Activated T-cell treated with anti-CD3 and anti-CD28 coated beads for 24 hours (primary cell): ENCODE data around the gene ZER1.
"Not testable (repeated sequence)": the region's sequence is repeated elsewhere in the genome, so short reads cannot be mapped to it uniquely, and the experiment has no call there.

ENCODE experiments used
- DNase-seq: peaks from one replicate; pipeline ENCODE4 v3.0.0-alpha.2; 2020; ENCODE audit warnings: low read depth

ZER1 gene

GRCh38 chr9:128771745-128772519 is at the start of gene ZER1:
Gene ZER1, minus strand, starts transcription at chr9:128771927. Its CDS starts 16,362 bp downstream, at chr9:128755565.
- peak; percentile 93 for DNase-seq

GRCh38 chr9:128820665-128821583 is 49.2 kb upstream of the ZER1 start:
- no peak for DNase-seq

DNA sequence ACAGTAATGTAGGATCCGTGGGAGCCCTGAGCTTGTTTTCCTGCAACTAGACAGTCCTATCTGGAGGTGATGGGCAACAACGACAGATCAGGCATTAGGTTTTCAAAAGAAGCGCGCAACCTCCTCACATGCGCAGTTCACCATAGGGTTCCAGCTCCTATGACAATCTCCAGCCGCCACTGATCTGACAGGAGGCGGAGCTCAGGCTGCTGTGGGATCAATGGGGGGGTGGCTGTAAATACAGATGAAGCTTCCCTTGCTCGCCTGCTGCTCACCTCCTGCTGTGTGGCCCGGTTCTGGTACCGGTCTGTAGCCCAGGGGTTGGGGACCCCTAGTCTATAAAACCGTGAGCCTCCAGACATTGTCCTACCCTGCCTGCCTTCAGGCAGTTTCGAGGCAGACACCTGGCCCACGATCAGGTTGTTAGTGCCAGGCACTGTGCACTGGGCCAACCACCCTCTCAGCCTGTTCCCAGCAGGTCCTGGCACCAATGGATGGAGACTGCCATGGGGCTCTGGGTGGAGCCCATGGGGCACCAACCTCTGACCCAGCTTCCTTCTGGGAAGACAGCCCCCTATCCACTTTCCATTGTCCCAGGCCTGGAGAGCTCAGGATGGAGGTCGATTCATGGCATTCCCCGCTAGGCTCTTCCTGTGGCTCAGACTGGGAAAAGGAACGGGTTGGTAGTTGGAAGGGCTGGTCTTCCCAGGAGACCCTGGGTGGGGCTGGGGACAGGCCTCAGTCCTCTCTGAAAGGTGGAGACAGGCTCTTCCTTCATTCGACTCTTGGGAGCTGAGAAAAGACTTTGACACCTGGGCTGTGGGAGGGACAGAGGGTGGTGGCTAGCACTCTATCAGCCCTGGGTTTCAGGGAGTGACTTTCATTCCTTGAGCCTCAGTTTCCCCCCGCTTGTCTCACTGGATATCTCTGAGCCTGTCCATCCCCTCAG is 48.3 kb upstream of the ZER1 start:
- DNase-seq = no peak

GRCh38 chr9:128818839-128819715 is 47.4 kb upstream of the ZER1 start:
- DNase-seq = peak; percentile 16

- DNase-seq = peak; percentile 98
Measured at GRCh38 chr9:128818099-128818838, 46.5 kb upstream of the ZER1 start, which contains the start of gene ENDOG. Gene ENDOG, plus strand, starts transcription at chr9:128818500. Its CDS starts 185 bp downstream, at chr9:128818685.

GRCh38 chr9:128810873-128811272 is 39.1 kb upstream of the ZER1 start:
- no peak for DNase-seq

GRCh38 chr9:128809831-128810230 is 38.1 kb upstream of the ZER1 start:
- no peak for DNase-seq

DNA sequence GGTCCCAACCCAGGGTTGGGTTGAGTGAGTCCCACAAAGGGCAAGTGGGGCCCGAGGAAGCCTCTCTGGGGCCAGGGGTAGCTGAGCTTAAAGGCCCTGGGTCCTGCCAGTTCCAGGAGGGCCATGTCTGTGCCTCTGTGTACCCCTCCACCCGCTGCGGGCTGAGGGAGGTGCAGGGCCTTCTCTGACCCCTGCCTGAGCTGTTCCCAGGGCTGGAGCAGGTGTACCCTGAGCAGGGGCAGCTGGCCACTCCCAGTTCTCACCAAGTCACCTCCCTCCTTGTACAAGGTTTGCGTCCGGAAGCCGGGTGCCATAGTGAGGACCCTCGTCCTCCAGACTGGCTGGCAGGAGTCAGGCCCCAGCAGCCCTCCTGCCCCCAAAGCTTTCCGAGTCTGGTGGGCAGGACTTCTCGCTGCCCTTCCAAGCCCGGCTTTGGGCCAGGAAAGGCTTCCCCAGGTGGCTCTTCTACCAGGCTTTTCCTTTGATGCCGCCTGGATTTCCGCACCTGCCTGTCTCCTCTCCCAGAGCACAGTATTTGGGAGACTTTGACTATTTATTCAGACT is 37.4 kb upstream of the ZER1 start:
- DNase-seq = no peak

GRCh38 chr9:128808543-128808942 is 36.8 kb upstream of the ZER1 start:
- no peak for DNase-seq

DNA sequence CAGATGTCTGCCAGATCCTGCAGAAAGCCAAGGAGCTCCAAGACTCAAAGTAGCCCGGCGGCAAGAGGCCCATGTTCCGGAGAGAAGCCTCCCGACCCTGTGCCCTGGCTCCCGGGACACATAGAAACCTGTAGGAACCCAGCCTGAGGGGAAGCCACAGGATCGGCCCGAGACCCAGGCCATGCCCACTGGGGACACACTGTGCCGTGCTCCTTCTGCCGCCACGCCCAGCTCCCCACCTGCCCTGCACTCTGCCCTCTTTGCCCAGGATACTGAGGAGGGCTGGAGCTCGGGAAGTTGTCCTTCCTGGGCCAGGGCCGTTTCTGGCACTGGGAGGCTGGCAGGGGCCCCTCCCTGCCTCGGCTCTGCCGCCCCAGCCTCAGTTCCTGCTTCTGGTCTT is 36.1 kb upstream of the ZER1 start:
- no peak for DNase-seq

GRCh38 chr9:128805661-128806060 is 33.9 kb upstream of the ZER1 start:
- DNase-seq = no peak

DNA sequence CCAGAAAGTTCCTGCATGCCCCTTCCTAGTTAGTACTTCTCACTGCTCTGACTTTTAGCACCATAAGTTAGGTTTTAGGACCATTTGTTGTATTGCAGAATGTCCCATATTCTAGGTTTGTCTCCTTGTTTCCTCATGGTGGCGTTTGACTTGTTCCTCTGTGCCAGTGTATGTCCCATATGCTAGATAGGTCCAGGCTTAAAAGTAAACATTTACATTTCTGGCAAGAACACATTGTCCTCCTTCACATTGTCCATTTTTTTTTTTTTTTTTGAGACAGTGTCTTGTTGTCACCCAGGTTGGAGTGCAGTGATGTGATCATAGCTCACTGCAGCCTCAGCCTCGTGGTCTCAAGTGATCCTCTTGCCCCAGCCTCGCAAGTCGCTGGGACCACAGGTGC is 30.8 kb upstream of the ZER1 start:
- DNase-seq = no peak

DNA sequence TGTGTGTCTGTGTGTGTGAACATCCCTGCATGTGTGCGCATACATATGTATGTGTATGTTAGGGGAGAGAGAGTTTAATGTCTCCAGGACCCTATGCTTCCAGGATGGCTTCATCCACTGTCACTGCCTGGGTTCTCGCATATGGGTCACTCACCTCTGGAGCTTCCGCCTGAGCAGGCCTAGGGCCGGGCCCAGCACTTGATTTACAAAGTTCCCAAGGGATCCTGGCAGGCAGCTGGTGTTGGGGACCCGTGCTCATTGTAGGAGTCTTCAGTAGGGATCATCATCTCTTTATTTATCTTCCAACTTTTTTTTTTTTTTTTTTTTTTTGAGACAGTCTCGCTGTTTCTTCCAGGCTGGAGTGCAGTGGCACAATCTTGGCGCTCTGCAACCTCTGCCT is 28.3 kb upstream of the ZER1 start:
- no peak for DNase-seq

- no peak for DNase-seq
Measured at GRCh38 chr9:128798896-128799295, 27.2 kb upstream of the ZER1 start.

GRCh38 chr9:128794961-128795360 is 23.2 kb upstream of the ZER1 start:
- not testable (repeated sequence) for DNase-seq

DNA sequence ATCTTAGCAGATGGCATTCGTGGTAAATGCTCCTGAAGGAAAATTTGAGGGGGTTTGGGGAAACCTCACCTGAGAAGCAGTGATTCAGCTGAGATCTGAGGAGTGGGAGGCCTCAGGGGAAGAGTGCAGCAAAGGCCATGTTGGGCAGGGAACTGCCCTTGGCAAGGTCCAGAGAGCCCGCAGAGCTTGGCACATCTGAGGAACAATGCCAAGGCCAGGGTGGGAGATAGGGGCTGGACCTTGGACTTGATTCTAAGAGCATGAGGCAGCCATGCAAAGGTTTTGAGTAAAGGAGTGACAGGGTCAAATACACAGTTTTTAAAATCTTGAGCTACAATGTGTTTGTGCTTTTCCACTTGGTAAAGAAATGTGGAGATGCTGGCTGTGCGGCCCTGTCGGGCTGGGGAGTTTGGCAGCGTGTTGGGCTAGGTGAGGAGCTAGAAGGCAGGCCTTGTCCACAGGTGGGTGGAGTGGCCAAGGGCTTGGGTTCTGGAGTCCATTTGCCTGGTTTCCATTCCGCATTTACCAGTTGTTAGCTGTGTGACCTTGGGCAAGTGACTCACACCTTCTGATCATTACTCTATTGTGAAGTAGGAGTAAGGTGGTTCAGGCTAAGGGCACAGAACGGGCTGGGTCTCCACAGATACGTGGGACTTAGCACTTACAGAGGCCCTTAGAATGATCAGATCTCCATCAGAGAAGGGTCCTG is 21.4 kb upstream of the ZER1 start:
- DNase-seq = no peak

GRCh38 chr9:128792134-128792533 is 20.4 kb upstream of the ZER1 start:
- no peak for DNase-seq

DNA sequence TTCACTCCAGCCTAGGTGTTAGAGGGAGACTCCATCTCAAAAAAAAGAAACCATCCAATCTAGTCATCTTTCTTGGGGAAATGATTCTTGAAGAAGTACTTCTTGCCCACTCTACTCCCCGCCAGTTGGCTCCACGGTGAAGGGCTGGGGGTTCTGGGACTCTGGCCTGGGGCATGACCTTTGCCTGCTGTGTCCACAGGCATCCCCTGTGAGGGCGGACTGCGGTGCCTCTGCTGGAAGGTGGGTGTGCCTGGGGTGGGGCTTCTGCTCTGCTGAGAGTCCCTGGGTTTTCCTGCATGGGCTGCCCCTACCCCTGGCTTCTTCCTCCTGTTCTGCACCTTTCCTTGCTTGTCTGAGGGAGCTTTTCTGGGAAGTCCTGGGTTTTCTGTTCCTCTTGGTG is 18.8 kb upstream of the ZER1 start:
- DNase-seq = no peak

- no peak for DNase-seq
Measured at GRCh38 chr9:128788445-128788844, 16.7 kb upstream of the ZER1 start.
